ENCODE results near the gene RSRC2. TPM values are rescaled to one million over a fixed set of nuclear protein-coding genes. Genes with fewer than 3 reads are reported as not detected.
"Not testable (repeated sequence)": the region's sequence is repeated elsewhere in the genome, so short reads cannot be mapped to it uniquely, and the experiment has no call there.

The RSRC2 gene
- total RNA-seq, 1 experiment from 2014 or later, result 93.1 TPM

- no peak for ATAC-seq
- CTCF ChIA-PET, result no interaction called here
- no peak overlapping the region for H3K4me3 Mint-ChIP-seq
- H3K27me3 Mint-ChIP-seq (ENCODE audit: low read depth), result no peaks in the 10 kb centered on the region
- POLR2A ChIA-PET, result no interaction called here
- no peaks in the 10 kb centered on the region for H3K9me3 Mint-ChIP-seq
- no peak for DNase-seq (ENCODE audit: low spot score)
- no peak overlapping the region for H3K27ac Mint-ChIP-seq
- TF ChIP-seq SMAD4 (CRISPR knock-in tag; IDR thresholded peaks at IDR 0.05), result no peak
- TF ChIP-seq EMX1 (CRISPR knock-in tag; IDR thresholded peaks at IDR 0.05), result no peak
- TF ChIP-seq JAZF1 (CRISPR knock-in tag; IDR thresholded peaks at IDR 0.05), result no peak
- no peak for TF ChIP-seq HMGA2 (CRISPR knock-in tag; IDR thresholded peaks at IDR 0.05)
- no peaks in the 10 kb centered on the region for H3K4me1 Mint-ChIP-seq
- H3K36me3 Mint-ChIP-seq, result peaks cover 93% of the 10 kb centered on the region
These were observed 11.5 kb downstream of the RSRC2 start for GRCh38 chr12:122515275-122515674.

GRCh38 chr12:122513660-122514059, 13.1 kb downstream of the RSRC2 start:
- Mint-ChIP-seq H3K4me3 (no peak overlapping the region), H3K9me3 (no peaks in the 10 kb centered on the region), H3K27ac (no peak overlapping the region), H3K4me1 (no peaks in the 10 kb centered on the region), H3K36me3 (peaks cover 96% of the 10 kb centered on the region), H3K27me3 (ENCODE audit: low read depth) (no peaks in the 10 kb centered on the region)
- ChIA-PET CTCF (no interaction called here), POLR2A (no interaction called here)
- DNase-seq (ENCODE audit: low spot score) (no peak), ATAC-seq (no peak)
- TF ChIP-seq ZBTB21 (CRISPR knock-in tag; IDR thresholded peaks at IDR 0.05; ENCODE audit: borderline replicate concordance) (no peak), ZNF281 (CRISPR knock-in tag; IDR thresholded peaks at IDR 0.05) (no peak), NR3C1 (CRISPR knock-in tag; conservative IDR thresholded peaks at IDR 0.05; ENCODE audit: low read depth) (no peak), SMAD4 (CRISPR knock-in tag; IDR thresholded peaks at IDR 0.05) (no peak), ETV6 (CRISPR knock-in tag; IDR thresholded peaks at IDR 0.05) (no peak), RORB (CRISPR knock-in tag; IDR thresholded peaks at IDR 0.05) (no peak), NR2C2 (CRISPR knock-in tag; IDR thresholded peaks at IDR 0.05) (no peak), SP1 (CRISPR knock-in tag; conservative IDR thresholded peaks at IDR 0.05) (no peak)
- TF ChIP-seq, protein P1, sequence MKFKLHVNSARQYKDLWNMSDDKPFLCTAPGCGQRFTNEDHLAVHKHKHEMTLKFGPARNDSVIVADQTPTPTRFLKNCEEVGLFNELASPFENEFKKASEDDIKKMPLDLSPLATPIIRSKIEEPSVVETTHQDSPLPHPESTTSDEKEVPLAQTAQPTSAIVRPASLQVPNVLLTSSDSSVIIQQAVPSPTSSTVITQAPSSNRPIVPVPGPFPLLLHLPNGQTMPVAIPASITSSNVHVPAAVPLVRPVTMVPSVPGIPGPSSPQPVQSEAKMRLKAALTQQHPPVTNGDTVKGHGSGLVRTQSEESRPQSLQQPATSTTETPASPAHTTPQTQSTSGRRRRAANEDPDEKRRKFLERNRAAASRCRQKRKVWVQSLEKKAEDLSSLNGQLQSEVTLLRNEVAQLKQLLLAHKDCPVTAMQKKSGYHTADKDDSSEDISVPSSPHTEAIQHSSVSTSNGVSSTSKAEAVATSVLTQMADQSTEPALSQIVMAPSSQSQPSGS (CRISPR knock-in tag; IDR thresholded peaks at IDR 0.05; ENCODE audit: borderline replicate concordance, low read depth), result no peak
- TF ChIP-seq, protein P2, sequence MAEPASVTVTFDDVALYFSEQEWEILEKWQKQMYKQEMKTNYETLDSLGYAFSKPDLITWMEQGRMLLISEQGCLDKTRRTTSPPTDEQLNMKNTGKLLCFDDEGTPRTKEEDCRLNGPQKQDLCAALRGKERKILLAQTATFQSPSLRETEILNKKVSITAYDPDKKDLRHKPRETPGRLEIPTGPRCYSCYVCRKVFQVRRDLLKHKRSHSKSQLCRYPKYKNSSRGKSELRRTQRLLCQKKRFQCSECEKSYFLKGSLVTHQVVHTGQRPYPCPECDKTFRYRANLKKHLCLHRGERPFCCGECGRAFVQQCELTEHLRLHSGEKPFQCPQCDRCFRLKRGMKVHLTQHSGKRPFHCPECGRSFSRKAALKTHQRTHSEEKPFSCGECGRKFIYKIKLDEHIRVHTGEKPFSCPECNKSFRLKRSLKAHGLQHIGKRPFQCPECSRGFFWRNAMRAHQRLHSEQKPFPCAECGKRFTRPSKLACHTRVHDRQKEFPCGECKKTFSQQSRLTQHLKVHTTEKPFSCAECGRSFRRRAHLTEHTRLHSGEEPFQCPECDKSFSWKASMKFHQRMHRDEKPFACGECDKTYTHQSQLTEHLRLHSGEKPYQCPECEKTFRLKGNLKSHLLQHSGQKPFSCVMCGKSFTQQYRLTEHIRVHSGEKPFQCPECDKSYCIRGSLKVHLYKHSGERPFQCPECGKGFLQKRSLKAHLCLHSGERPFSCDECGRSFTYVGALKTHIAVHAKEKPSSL (CRISPR knock-in tag; conservative IDR thresholded peaks at IDR 0.05), result no peak

DNA sequence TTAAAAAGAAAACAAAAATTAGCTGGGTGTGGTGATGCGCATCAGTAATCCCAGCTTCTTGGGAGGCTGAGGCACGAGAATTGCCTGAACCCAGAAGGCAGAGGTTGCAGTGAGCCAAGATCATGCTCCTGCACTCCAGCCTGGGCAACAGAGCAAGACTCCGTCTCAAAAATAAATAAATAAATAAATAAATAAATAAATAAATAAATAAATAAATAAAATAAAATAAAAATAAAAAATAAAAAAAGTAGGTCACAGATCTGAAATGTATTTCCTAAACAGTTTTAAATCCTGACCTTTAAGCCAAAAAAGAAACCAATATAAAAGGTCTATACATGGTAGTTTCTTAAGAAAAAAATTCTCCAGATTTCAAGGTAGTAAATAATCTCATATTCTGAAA, 13.7 kb downstream of the RSRC2 start:
- peaks cover 96% of the 10 kb centered on the region for H3K36me3 Mint-ChIP-seq
- H3K9me3 Mint-ChIP-seq; POLR2A ChIA-PET; H3K27me3 Mint-ChIP-seq (ENCODE audit: low read depth); H3K27ac Mint-ChIP-seq; CTCF ChIA-PET; DNase-seq (ENCODE audit: low spot score); ATAC-seq; H3K4me1 Mint-ChIP-seq; H3K4me3 Mint-ChIP-seq: not testable (repeated sequence)
- peak; percentile 66 for TF ChIP-seq HMGA2 (CRISPR knock-in tag; IDR thresholded peaks at IDR 0.05)

GRCh38 chr12:122508163-122508562, 18.6 kb downstream of the RSRC2 start:
- ChIA-PET POLR2A (no interaction called here), CTCF (no interaction called here)
- Mint-ChIP-seq H3K4me3 (no peak overlapping the region), H3K9me3 (no peaks in the 10 kb centered on the region), H3K27ac (0 out of 2 replicates have a peak overlapping the region, but pooled peaks have one; percentile 36), H3K36me3 (peaks cover 86% of the 10 kb centered on the region), H3K27me3 (ENCODE audit: low read depth) (no peaks in the 10 kb centered on the region), H3K4me1 (no peaks in the 10 kb centered on the region)
- ATAC-seq, result no peak
- DNase-seq (ENCODE audit: low spot score), result no peak
- TF ChIP-seq NFATC4 (CRISPR knock-in tag; IDR thresholded peaks at IDR 0.05) (no peak), ATF3 (CRISPR knock-in tag; conservative IDR thresholded peaks at IDR 0.05) (no peak), ATF1 (CRISPR knock-in tag; IDR thresholded peaks at IDR 0.05) (no peak), GABPB1 (CRISPR knock-in tag; IDR thresholded peaks at IDR 0.05) (no peak), NR2C2 (CRISPR knock-in tag; IDR thresholded peaks at IDR 0.05) (no peak), ZNF396 (CRISPR knock-in tag; IDR thresholded peaks at IDR 0.05; ENCODE audit: borderline replicate concordance) (no peak)
- TF ChIP-seq, protein P3, sequence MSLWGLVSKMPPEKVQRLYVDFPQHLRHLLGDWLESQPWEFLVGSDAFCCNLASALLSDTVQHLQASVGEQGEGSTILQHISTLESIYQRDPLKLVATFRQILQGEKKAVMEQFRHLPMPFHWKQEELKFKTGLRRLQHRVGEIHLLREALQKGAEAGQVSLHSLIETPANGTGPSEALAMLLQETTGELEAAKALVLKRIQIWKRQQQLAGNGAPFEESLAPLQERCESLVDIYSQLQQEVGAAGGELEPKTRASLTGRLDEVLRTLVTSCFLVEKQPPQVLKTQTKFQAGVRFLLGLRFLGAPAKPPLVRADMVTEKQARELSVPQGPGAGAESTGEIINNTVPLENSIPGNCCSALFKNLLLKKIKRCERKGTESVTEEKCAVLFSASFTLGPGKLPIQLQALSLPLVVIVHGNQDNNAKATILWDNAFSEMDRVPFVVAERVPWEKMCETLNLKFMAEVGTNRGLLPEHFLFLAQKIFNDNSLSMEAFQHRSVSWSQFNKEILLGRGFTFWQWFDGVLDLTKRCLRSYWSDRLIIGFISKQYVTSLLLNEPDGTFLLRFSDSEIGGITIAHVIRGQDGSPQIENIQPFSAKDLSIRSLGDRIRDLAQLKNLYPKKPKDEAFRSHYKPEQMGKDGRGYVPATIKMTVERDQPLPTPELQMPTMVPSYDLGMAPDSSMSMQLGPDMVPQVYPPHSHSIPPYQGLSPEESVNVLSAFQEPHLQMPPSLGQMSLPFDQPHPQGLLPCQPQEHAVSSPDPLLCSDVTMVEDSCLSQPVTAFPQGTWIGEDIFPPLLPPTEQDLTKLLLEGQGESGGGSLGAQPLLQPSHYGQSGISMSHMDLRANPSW (CRISPR knock-in tag; conservative IDR thresholded peaks at IDR 0.05; ENCODE audit: low read depth), result no peak
- TF ChIP-seq, protein P4, sequence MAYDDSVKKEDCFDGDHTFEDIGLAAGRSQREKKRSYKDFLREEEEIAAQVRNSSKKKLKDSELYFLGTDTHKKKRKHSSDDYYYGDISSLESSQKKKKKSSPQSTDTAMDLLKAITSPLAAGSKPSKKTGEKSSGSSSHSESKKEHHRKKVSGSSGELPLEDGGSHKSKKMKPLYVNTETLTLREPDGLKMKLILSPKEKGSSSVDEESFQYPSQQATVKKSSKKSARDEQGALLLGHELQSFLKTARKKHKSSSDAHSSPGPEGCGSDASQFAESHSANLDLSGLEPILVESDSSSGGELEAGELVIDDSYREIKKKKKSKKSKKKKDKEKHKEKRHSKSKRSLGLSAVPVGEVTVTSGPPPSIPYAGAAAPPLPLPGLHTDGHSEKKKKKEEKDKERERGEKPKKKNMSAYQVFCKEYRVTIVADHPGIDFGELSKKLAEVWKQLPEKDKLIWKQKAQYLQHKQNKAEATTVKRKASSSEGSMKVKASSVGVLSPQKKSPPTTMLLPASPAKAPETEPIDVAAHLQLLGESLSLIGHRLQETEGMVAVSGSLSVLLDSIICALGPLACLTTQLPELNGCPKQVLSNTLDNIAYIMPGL (CRISPR knock-in tag; IDR thresholded peaks at IDR 0.05), result no peak
